OCI-LY7 (cell line): Measurements from ENCODE around the gene DOCK9. TPM values are rescaled to one million over a fixed set of nuclear protein-coding genes. Genes with fewer than 3 reads are reported as not detected.

Experiments
- BruUV-seq: library from RNA; stranded (reverse); fragments of 400-500 nt; replicated peaks from 2 replicates; lab custom pipeline; 2021; lab: Mats Ljungman, UMichigan
- CTCF ChIA-PET: fragments of 300-600 bp; sonication (Branson Sonifier 250); formaldehyde crosslinking; loops from one replicate; lab custom pipeline; 2022; ENCODE audit warnings: antibody characterized with exemption; ENCODE audit not compliant: unreplicated experiment; lab: Charles Lee
- POLR2A ChIA-PET: fragments of 300-600 bp; sonication (Branson Sonifier 250); formaldehyde crosslinking; loops from one replicate; lab custom pipeline; 2022; ENCODE audit warnings: antibody characterized with exemption; lab: Charles Lee
- DNase-seq: peaks from one replicate; pipeline ENCODE4 v3.0.0-alpha.2; 2015; ENCODE audit warnings: low spot score
- H2AFZ ChIP-seq: fragments of 200-600 bp; sonication (generic), shearing (Covaris generic); 2 replicates; pipeline ENCODE4 v1.6.1; 2014; ENCODE audit warnings: mild to moderate bottlenecking, antibody characterized with exemption, low read length, moderate library complexity
- H3K27ac ChIP-seq: fragments of 200-600 bp; sonication (generic); 2 replicates; pipeline ENCODE4 v1.5.1; 2014; ENCODE audit warnings: mixed run types, low read depth, mild to moderate bottlenecking, moderate library complexity, low read length, inconsistent platforms; ENCODE audit not compliant: poor library complexity, severe bottlenecking
- H3K36me3 ChIP-seq: fragments of 200-600 bp; sonication (generic); 2 replicates; pipeline ENCODE4 v1.6.1; 2014; ENCODE audit warnings: mild to moderate bottlenecking, antibody characterized with exemption, low read length, moderate library complexity, mixed read lengths; ENCODE audit not compliant: insufficient read depth
- H3K4me1 ChIP-seq: fragments of 200-600 bp; sonication (generic); 2 replicates; pipeline ENCODE4 v1.5.1; 2014; ENCODE audit warnings: mild to moderate bottlenecking, low read length; ENCODE audit not compliant: insufficient read depth, poor library complexity, severe bottlenecking
- H3K4me2 ChIP-seq: fragments of 200-600 bp; sonication (generic); 2 replicates; pipeline ENCODE4 v1.6.1; 2014; ENCODE audit warnings: mild to moderate bottlenecking, low read length
- H3K4me3 ChIP-seq: fragments of 200-600 bp; sonication (generic); 2 replicates; pipeline ENCODE4 v1.5.1; 2014; ENCODE audit warnings: mild to moderate bottlenecking, low read depth, low read length; ENCODE audit not compliant: poor library complexity, severe bottlenecking
- H3K79me2 ChIP-seq: fragments of 200-600 bp; sonication (generic); 2 replicates; pipeline ENCODE4 v1.6.1; 2016; ENCODE audit warnings: low read depth, mild to moderate bottlenecking, low read length, moderate library complexity, mixed read lengths; ENCODE audit not compliant: insufficient read depth
- H3K9me2 ChIP-seq: fragments of 200-600 bp; sonication (generic); 2 replicates; pipeline ENCODE4 v1.6.1; 2016; ENCODE audit warnings: mild to moderate bottlenecking, low read length, mixed read lengths; ENCODE audit not compliant: insufficient read depth
- H3K9me3 ChIP-seq: fragments of 200-600 bp; sonication (generic); 2 replicates; pipeline ENCODE4 v1.6.1; 2014; ENCODE audit warnings: mild to moderate bottlenecking, mixed run types, low read length, mixed read lengths
- H4K20me1 ChIP-seq: fragments of 200-600 bp; sonication (generic); 2 replicates; pipeline ENCODE4 v1.6.1; 2014; ENCODE audit warnings: mild to moderate bottlenecking, antibody characterized with exemption, low read length, moderate library complexity, mixed read lengths; ENCODE audit not compliant: insufficient read depth
- CTCF ChIP-seq: fragments of 200-600 bp; sonication (generic); conservative IDR thresholded peaks from 2 replicates; pipeline ENCODE4 v1.5.1; 2014; ENCODE audit warnings: mild to moderate bottlenecking, antibody characterized with exemption, low read length, moderate library complexity, mixed read lengths
- EZH2phosphoT487 ChIP-seq: fragments of 200-600 bp; sonication (generic); IDR thresholded peaks from 2 replicates; pipeline ENCODE4 v1.6.1; 2018; ENCODE audit warnings: low read depth, borderline replicate concordance, mild to moderate bottlenecking, mixed run types, antibody characterized with exemption, low read length, moderate library complexity, mixed read lengths
- intact Hi-C: fragments of 100-400 bp; cut with micrococcal nuclease; formaldehyde crosslinking; loops from one replicate; pipeline ENCODE4 v1.10.0; 2022; ENCODE audit not compliant: unreplicated experiment
- total RNA-seq, 2 experiments: library from RNA; depleted of rRNA in 1 of 2; stranded (reverse); fragments of >200 nt in 1 of 2; shearing (Covaris generic) in 1 of 2; gene quantifications; 2 replicates each; pipeline ENCODE4 v1.2.3, GENCODE V29; 2014 to 2022

The DOCK9 gene
- total RNA-seq, 2 experiments from 2014 or later = 24.0 to 28.0 TPM

- POLR2A ChIA-PET = interaction anchor here (0.5 kb wide), 1 partner anchor 25 kb away, joined by 3 read pairs; no protein-coding TSS in a partner anchor
- CTCF ChIA-PET = no interaction called here
Measured at GRCh38 chr13:98804336-98804855, 173.5 kb downstream of the DOCK9 start.

GRCh38 chr13:98803921-98804320 lies 173.9 kb downstream of the DOCK9 start:
- Histone ChIP-seq H3K4me1 (no peaks in the 10 kb centered on the region), H3K27ac (no peak overlapping the region), H3K9me3 (no peaks in the 10 kb centered on the region), H4K20me1 (no peaks in the 10 kb centered on the region), H3K36me3 (no peaks in the 10 kb centered on the region), H3K4me3 (no peak overlapping the region), H2AFZ (no peak overlapping the region), H3K9me2 (no peaks in the 10 kb centered on the region), H3K79me2 (no peaks in the 10 kb centered on the region), H3K4me2 (no peak overlapping the region)
- DNase-seq = no peak
- no peak for TF ChIP-seq CTCF
- intact Hi-C loops = no loop called here
- ChIA-PET CTCF (no interaction called here), POLR2A (no interaction called here)
- no TSS peak for BruUV-seq

More at GRCh38 chr13:98804336-98804855, 173.5 kb downstream of the DOCK9 start:
- Histone ChIP-seq H3K4me2 (no peak overlapping the region), H2AFZ (no peak overlapping the region), H3K9me2 (no peaks in the 10 kb centered on the region), H3K4me3 (no peak overlapping the region), H3K36me3 (no peaks in the 10 kb centered on the region), H3K79me2 (no peaks in the 10 kb centered on the region), H3K4me1 (no peaks in the 10 kb centered on the region), H3K9me3 (no peaks in the 10 kb centered on the region), H3K27ac (no peak overlapping the region), H4K20me1 (no peaks in the 10 kb centered on the region)
- no peak for TF ChIP-seq CTCF
- TF ChIP-seq EZH2phosphoT487 = no peak
- no TSS peak for BruUV-seq
- intact Hi-C loops = no loop called here
- DNase-seq = no peak

- Histone ChIP-seq H3K36me3 (no peaks in the 10 kb centered on the region), H3K4me3 (no peak overlapping the region), H3K27ac (no peak overlapping the region), H2AFZ (no peak overlapping the region), H3K9me3 (no peaks in the 10 kb centered on the region), H3K9me2 (no peaks in the 10 kb centered on the region), H3K4me2 (no peak overlapping the region), H3K4me1 (no peaks in the 10 kb centered on the region), H3K79me2 (no peaks in the 10 kb centered on the region), H4K20me1 (no peaks in the 10 kb centered on the region)
- CTCF ChIA-PET = no interaction called here
- intact Hi-C loops = no loop called here
- POLR2A ChIA-PET = no interaction called here
- no peak for DNase-seq
- TF ChIP-seq CTCF = no peak
- no peak for TF ChIP-seq EZH2phosphoT487
- BruUV-seq = no TSS peak
Measured at GRCh38 chr13:98803111-98803561, 174.7 kb downstream of the DOCK9 start.
